KMS-11 (cell line): ENCODE measurements around the gene CCPG1.

Experiments
- H2AFZ ChIP-seq: fragments of 200-600 bp; sonication (generic); 2 replicates; pipeline ENCODE4 v1.6.1; 2016; ENCODE audit warnings: antibody characterized with exemption, mixed run types, low read depth
- H3K27ac ChIP-seq: fragments of 200-600 bp; sonication (generic); 2 replicates; pipeline ENCODE4 v1.6.1; 2016; ENCODE audit warnings: mild to moderate bottlenecking, mixed run types
- H3K27me3 ChIP-seq: fragments of 200-600 bp; sonication (generic); 2 replicates; pipeline ENCODE4 v1.6.1; 2017; ENCODE audit warnings: mild to moderate bottlenecking, low read depth, mixed run types, moderate library complexity; ENCODE audit not compliant: insufficient read depth
- H3K36me3 ChIP-seq: fragments of 200-600 bp; sonication (generic); 2 replicates; pipeline ENCODE4 v1.6.1; 2017; ENCODE audit warnings: mild to moderate bottlenecking, mixed run types; ENCODE audit not compliant: insufficient read depth
- H3K4me1 ChIP-seq: fragments of 200-600 bp; sonication (generic); 2 replicates; pipeline ENCODE4 v1.6.1; 2016; ENCODE audit warnings: mild to moderate bottlenecking, low read depth, mixed run types; ENCODE audit not compliant: poor library complexity, severe bottlenecking
- H3K4me2 ChIP-seq: fragments of 200-600 bp; sonication (generic); 2 replicates; pipeline ENCODE4 v1.7.0; 2016; ENCODE audit warnings: mild to moderate bottlenecking, mixed run types
- H3K4me3 ChIP-seq: fragments of 200-600 bp; sonication (generic); IDR thresholded peaks from 2 replicates; pipeline ENCODE4 v1.6.1; 2017; ENCODE audit warnings: low read depth, low read length, mixed read lengths; ENCODE audit not compliant: insufficient read depth
- H3K79me2 ChIP-seq: fragments of 200-600 bp; sonication (generic); 2 replicates; pipeline ENCODE4 v1.6.1; 2016; ENCODE audit warnings: low read depth, mixed run types; ENCODE audit not compliant: insufficient read depth
- H3K9ac ChIP-seq: fragments of 200-600 bp; sonication (generic); 2 replicates; pipeline ENCODE4 v1.6.1; 2016; ENCODE audit warnings: mild to moderate bottlenecking, mixed run types
- H4K20me1 ChIP-seq: fragments of 200-600 bp; sonication (generic); 2 replicates; pipeline ENCODE4 v1.6.1; 2016; ENCODE audit warnings: mild to moderate bottlenecking, mixed run types; ENCODE audit not compliant: insufficient read depth
- CTCF ChIP-seq: fragments of 200-600 bp; sonication (generic); conservative IDR thresholded peaks from 2 replicates; pipeline ENCODE4 v1.6.1; 2017; ENCODE audit warnings: low read depth, mild to moderate bottlenecking, antibody characterized with exemption, low read length, moderate library complexity, mixed read lengths

Gene CCPG1

GRCh38 chr15:55362641-55363040 lies 45.5 kb downstream of the CCPG1 start:
- no peaks in the 10 kb centered on the region for H3K36me3 ChIP-seq

GRCh38 chr15:55361048-55361447 lies 47.1 kb downstream of the CCPG1 start:
- Histone ChIP-seq H2AFZ (no peak overlapping the region), H3K27me3 (no peaks in the 10 kb centered on the region), H3K4me1 (no peaks in the 10 kb centered on the region), H3K27ac (no peak overlapping the region), H3K4me3 (no peak overlapping the region), H3K4me2 (no peak overlapping the region), H3K36me3 (no peaks in the 10 kb centered on the region), H3K79me2 (no peaks in the 10 kb centered on the region), H4K20me1 (no peaks in the 10 kb centered on the region), H3K9ac (no peak overlapping the region)
- TF ChIP-seq CTCF: no peak

More at GRCh38 chr15:55362641-55363040, 45.5 kb downstream of the CCPG1 start:
- no peak overlapping the region for H2AFZ ChIP-seq
- H4K20me1 ChIP-seq: no peaks in the 10 kb centered on the region
- H3K4me3 ChIP-seq: no peak overlapping the region
- H3K27ac ChIP-seq: no peak overlapping the region
- H3K9ac ChIP-seq: no peak overlapping the region
- H3K79me2 ChIP-seq: no peaks in the 10 kb centered on the region
- no peak for TF ChIP-seq CTCF
- no peaks in the 10 kb centered on the region for H3K27me3 ChIP-seq
- no peaks in the 10 kb centered on the region for H3K4me1 ChIP-seq
- no peak overlapping the region for H3K4me2 ChIP-seq

GRCh38 chr15:55360256-55360655 lies 47.9 kb downstream of the CCPG1 start:
- H3K4me3 ChIP-seq: no peak overlapping the region
- no peaks in the 10 kb centered on the region for H3K4me1 ChIP-seq
- no peak overlapping the region for H3K9ac ChIP-seq
- H3K79me2 ChIP-seq: no peaks in the 10 kb centered on the region
- no peak overlapping the region for H3K27ac ChIP-seq
- no peaks in the 10 kb centered on the region for H3K27me3 ChIP-seq
- TF ChIP-seq CTCF: no peak
- H3K4me2 ChIP-seq: no peak overlapping the region
- no peaks in the 10 kb centered on the region for H3K36me3 ChIP-seq
- H2AFZ ChIP-seq: no peak overlapping the region
- H4K20me1 ChIP-seq: no peaks in the 10 kb centered on the region

GRCh38 chr15:55358471-55358870 lies 49.7 kb downstream of the CCPG1 start:
- Histone ChIP-seq H3K9ac (no peak overlapping the region), H3K36me3 (no peaks in the 10 kb centered on the region), H4K20me1 (no peaks in the 10 kb centered on the region), H3K79me2 (no peaks in the 10 kb centered on the region), H3K27ac (no peak overlapping the region), H3K27me3 (no peaks in the 10 kb centered on the region), H2AFZ (no peak overlapping the region), H3K4me1 (no peaks in the 10 kb centered on the region), H3K4me3 (no peak overlapping the region), H3K4me2 (no peak overlapping the region)
- no peak for TF ChIP-seq CTCF

GRCh38 chr15:55357774-55358173 lies 50.4 kb downstream of the CCPG1 start:
- Histone ChIP-seq H3K27ac (no peak overlapping the region), H4K20me1 (no peaks in the 10 kb centered on the region), H3K79me2 (no peaks in the 10 kb centered on the region), H3K36me3 (no peaks in the 10 kb centered on the region), H3K4me2 (no peak overlapping the region), H3K27me3 (no peaks in the 10 kb centered on the region), H3K4me3 (no peak overlapping the region), H3K4me1 (no peaks in the 10 kb centered on the region), H3K9ac (no peak overlapping the region), H2AFZ (no peak overlapping the region)
- no peak for TF ChIP-seq CTCF
